Stimulated activated CD8-positive, alpha-beta memory T cell treated with anti-CD3 and anti-CD28 coated beads, Interleukin-12 subunit alpha, Interleukin-12 subunit beta, amount 100 ng/mL, for 24 hours (primary cell): ENCODE results near the gene ZNF316.
"Not testable (repeated sequence)": the region's sequence is repeated elsewhere in the genome, so short reads cannot be mapped to it uniquely, and the experiment has no call there.

Experiments used
- DNase-seq: peaks from one replicate; pipeline ENCODE4 v3.0.0-alpha.2; 2020; ENCODE audit errors: extremely low read depth

ZNF316 gene

GRCh38 chr7:6621195-6622133, 15.7 kb upstream of the ZNF316 start:
- no peak for DNase-seq

GRCh38 chr7:6622134-6622710, 14.9 kb upstream of the ZNF316 start:
- no peak for DNase-seq

GRCh38 chr7:6623589-6624245, 13.4 kb upstream of the ZNF316 start:
- no peak for DNase-seq

GRCh38 chr7:6624246-6624611, 12.9 kb upstream of the ZNF316 start:
- DNase-seq = no peak

GRCh38 chr7:6628045-6628444, 9.1 kb upstream of the ZNF316 start:
- DNase-seq = no peak

- no peak for DNase-seq
Measured at GRCh38 chr7:6630007-6630849, 6.9 kb upstream of the ZNF316 start.

- no peak for DNase-seq
Measured at GRCh38 chr7:6631605-6632004, 5.5 kb upstream of the ZNF316 start.

- DNase-seq = no peak
Measured at GRCh38 chr7:6634021-6634420, 3.1 kb upstream of the ZNF316 start.

GRCh38 chr7:6634971-6635370, 2.1 kb upstream of the ZNF316 start:
- not testable (repeated sequence) for DNase-seq

GRCh38 chr7:6637544-6638229, 569 bp downstream of the ZNF316 start:
- DNase-seq = no peak

- no peak for DNase-seq
Measured at GRCh38 chr7:6639032-6639431, 1.9 kb downstream of the ZNF316 start.

- no peak for DNase-seq
Measured at GRCh38 chr7:6639627-6640026, 2.5 kb downstream of the ZNF316 start.

GRCh38 chr7:6640246-6640721, 3.2 kb downstream of the ZNF316 start:
- no peak for DNase-seq

GRCh38 chr7:6641305-6642035, 4.4 kb downstream of the ZNF316 start:
- no peak for DNase-seq

GRCh38 chr7:6642239-6642839, 5.2 kb downstream of the ZNF316 start:
- DNase-seq = no peak

GRCh38 chr7:6642861-6643640, 5.9 kb downstream of the ZNF316 start:
- no peak for DNase-seq

GRCh38 chr7:6643915-6644625, 7.0 kb downstream of the ZNF316 start:
- DNase-seq = no peak

- no peak for DNase-seq
Measured at GRCh38 chr7:6644728-6645127, 7.6 kb downstream of the ZNF316 start.

GRCh38 chr7:6646465-6646864, 9.3 kb downstream of the ZNF316 start:
- no peak for DNase-seq
